Stimulated activated CD4-positive, alpha-beta T cell treated with anti-CD3 and anti-CD28 coated beads, Interleukin-12 subunit alpha, Interleukin-12 subunit beta, amount 100 ng/mL, for 4 hours (primary cell): ENCODE measurements around the gene BRCA2.
"Not testable (repeated sequence)": the region's sequence is repeated elsewhere in the genome, so short reads cannot be mapped to it uniquely, and the experiment has no call there.

ENCODE experiments used
- DNase-seq: peaks from one replicate; pipeline ENCODE4 v3.0.0-alpha.2; 2020

BRCA2 gene

DNA sequence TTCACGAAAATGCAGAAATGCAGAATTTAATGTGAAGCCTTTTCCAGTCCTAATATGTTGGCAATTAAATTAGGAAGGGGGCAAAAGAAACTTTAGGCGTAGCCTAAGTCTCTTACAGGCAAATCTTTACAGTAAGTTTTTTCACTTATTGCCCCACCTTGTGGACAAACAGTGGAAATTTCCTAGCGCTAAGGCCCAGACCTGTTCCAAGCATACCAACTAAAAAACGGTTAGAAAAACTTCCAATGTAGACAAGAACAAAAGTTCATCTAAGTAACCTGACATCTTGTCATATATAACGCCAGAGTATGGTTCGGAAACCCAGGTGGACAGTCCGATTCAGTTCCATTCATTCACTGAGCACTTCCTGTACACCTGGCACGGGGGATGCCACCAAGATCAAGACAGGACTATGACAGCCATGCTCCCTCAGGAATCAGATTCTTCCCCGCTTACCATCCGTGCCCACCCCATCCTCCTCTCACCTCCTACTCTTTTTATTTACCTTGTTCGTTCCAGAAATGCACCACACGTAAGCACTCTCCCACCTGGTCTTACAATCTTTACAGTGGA lies 5.1 kb upstream of the BRCA2 start:
- DNase-seq, result no peak

GRCh38 chr13:32311188-32311897 lies 4.0 kb upstream of the BRCA2 start:
- DNase-seq, result no peak

DNA sequence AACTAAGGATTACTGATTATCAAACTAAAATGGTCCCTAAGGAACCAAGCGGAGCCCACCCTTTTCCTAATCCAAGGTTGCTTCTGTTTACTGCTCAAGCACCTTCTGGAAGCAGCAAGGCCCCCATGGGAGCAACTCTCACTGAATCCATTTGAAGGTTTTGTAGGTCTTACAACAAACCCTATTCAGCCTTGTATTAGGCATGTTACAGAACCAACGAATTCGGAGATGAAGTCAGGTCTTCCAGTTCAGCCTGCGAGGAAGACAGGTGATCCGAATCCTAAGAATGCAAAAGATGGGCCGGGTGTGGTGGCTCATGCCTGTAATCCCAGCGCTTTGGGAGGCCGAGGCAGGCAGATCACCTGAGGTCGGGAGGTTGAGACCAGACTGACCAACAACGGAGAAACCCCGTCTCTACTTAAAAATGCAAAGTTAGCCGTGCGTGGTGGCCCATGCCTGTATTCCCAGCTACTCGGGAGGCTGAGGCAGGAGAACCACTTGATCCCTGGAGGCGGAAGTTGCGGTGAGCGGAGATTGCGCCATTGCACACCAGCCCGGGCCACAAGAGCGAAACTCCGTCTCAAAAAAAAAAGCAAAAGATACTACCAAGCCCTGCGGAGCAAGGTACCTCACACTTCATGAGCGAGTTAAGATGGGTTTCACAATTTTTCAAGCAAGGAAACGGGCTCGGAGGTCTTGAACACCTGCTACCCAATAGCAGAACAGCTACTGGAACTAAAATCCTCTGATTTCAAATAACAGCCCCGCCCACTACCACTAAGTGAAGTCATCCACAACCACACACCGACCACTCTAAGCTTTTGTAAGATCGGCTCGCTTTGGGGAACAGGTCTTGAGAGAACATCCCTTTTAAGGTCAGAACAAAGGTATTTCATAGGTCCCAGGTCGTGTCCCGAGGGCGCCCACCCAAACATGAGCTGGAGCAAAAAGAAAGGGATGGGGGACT lies 754 bp upstream of the BRCA2 start:
- no peak for DNase-seq

GRCh38 chr13:32316028-32316339 lies 676 bp downstream of the BRCA2 start:
- no peak for DNase-seq

DNA sequence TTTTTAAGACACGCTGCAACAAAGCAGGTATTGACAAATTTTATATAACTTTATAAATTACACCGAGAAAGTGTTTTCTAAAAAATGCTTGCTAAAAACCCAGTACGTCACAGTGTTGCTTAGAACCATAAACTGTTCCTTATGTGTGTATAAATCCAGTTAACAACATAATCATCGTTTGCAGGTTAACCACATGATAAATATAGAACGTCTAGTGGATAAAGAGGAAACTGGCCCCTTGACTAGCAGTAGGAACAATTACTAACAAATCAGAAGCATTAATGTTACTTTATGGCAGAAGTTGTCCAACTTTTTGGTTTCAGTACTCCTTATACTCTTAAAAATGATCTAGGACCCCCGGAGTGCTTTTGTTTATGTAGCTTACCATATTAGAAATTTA lies 1.2 kb downstream of the BRCA2 start:
- no peak for DNase-seq

- no peak for DNase-seq
Observed at GRCh38 chr13:32317716-32318465, 2.6 kb downstream of the BRCA2 start.

GRCh38 chr13:32320528-32320927 lies 5.2 kb downstream of the BRCA2 start:
- DNase-seq, result no peak

GRCh38 chr13:32323912-32324311 lies 8.6 kb downstream of the BRCA2 start:
- no peak for DNase-seq

GRCh38 chr13:32330441-32330840 lies 15.1 kb downstream of the BRCA2 start:
- no peak for DNase-seq

- no peak for DNase-seq
Observed at GRCh38 chr13:32334671-32335070, 19.4 kb downstream of the BRCA2 start.

GRCh38 chr13:32340914-32341313 lies 25.6 kb downstream of the BRCA2 start:
- DNase-seq, result no peak

DNA sequence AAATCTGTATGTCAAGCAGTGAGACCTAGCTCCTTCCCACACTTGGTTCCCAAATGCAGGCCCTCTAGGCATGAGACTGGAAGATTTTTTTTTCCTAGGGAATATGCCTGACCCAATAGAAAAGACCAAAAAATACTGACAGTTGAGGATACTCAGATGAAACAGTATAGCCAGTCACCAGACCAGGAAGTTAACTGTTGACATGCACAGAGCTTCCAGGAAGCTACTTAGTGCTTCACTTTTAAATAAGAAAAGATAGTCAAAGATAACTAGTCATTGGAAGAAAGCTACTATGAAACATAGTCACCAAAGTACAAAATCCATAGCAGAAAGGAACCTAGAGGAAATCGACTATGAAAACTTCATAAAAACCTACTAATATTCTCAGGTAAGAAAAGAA lies 32.3 kb downstream of the BRCA2 start:
- DNase-seq, result no peak

DNA sequence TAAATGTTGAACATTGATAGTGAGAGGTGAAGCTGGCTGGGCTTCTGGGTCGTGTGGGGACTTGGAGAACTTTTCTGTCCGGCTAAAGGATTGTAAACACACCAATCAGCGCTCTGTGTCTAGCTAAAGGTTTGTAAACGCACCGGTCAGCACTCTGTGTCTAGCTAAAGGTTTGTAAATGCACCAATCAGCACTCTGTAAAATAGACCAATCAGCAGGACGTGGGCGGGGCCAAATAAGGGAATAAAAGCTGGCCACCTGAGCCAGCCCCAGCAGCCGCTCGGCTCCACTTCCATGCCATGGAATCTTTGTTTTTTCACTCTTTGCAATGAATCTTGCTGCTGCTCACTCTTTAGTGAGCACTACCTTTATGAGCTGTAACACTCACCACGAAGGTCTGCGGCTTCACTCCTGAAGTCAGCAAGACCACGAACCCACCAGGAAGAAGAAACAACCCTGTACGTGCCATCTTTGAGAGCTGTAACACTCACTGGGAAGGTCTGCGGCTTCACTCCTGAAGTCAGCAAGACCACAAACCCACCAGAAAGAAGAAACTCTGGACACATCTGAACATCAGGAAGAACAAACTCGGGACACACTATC lies 35.6 kb downstream of the BRCA2 start:
- not testable (repeated sequence) for DNase-seq

DNA sequence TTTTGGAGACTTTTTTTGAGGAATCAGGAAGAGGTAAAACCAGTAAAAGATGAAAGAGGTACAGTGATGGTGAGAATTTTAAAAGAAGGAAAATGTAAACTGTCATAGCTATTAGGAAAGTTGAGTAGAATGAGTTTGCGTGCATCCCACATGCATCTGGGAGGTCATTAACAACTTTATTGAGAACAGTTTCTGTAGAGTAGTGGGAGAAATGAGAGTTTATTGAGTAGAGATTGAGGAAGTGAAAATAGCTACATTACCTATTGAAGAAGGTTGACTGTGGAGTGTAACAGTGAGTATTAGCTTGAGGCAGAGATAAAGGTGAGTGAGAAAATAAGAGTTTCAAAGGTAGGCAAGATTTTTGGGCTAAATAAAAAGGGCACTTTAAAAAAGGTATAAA lies 38.7 kb downstream of the BRCA2 start:
- no peak for DNase-seq

DNA sequence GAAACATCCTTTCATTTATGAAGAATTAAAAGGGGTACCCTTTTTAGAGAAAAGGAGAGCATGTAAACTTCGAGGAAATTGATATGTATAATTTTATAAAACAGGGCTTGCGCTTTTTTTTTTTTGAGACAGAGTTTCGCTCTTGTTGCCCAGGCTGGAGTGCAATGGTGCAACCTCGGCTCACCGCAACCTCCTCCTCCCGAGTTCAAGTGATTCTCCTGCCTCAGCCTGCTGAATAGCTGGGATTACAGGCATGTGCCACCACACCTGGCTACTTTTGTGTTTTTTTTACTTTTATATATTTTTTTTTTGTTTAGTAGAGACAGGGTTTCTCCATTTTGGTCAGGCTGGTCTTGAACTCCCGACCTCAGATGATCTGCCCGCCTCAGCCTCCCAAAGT lies 40.6 kb downstream of the BRCA2 start:
- not testable (repeated sequence) for DNase-seq

GRCh38 chr13:32362574-32362973 lies 47.3 kb downstream of the BRCA2 start:
- DNase-seq, result no peak

DNA sequence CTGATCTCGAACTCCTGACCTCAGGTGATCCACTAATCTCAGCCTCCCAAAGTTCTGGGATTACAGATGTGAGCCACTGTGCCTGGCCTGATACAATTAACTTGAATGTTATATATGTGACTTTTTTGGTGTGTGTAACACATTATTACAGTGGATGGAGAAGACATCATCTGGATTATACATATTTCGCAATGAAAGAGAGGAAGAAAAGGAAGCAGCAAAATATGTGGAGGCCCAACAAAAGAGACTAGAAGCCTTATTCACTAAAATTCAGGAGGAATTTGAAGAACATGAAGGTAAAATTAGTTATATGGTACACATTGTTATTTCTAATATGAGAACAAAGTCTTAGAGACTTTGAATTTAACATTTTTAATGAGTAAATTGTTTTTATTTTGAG lies 55.5 kb downstream of the BRCA2 start:
- DNase-seq, result no peak

DNA sequence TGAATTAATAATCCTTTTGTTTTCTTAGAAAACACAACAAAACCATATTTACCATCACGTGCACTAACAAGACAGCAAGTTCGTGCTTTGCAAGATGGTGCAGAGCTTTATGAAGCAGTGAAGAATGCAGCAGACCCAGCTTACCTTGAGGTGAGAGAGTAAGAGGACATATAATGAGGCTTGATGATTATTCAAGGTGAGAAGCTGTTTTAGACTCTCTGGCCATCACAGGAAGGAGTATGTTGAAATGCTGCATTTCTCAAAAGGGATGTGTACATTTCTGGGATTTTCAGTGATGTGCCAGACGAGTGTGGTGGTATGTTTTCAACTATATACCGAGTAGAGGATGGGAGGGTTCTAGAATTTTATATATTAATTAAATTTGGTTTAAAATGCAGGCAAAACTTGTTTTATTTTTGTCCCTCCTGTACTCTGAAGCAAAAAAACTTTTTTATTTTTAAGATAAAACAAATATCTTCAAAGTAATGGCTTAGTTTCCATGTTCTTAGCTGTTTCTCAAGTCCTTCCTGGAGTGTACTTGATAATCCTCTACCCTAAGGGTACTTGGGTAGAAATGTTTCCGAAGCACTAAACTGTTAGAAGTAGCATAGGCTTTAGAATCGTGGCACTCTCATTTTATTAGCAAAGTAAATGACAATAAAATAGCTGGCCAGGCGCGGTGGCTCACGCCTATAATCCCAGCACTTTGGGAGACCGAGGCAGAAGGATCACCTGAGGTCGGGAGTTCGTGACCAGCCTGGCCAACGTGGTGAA lies 61.5 kb downstream of the BRCA2 start:
- DNase-seq, result no peak

DNA sequence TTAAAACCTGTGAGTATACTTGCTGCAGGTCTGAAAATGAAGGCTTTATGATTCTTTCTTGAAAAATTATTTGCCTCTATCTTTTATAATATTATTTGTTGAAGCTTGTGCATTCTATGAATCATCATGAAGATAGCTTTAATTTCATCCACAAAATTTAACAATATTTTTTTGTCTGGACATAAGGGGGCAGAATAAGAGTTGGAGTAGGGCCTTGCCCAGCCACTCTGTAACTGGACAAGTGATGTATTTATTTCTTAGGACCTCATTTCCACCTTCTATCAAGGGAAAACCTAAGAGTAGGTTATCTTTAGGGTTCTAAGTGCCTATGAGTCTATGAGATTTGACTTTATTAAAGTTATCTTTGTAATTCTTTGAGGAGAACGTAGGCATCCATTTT lies 62.7 kb downstream of the BRCA2 start:
- DNase-seq, result no peak

DNA sequence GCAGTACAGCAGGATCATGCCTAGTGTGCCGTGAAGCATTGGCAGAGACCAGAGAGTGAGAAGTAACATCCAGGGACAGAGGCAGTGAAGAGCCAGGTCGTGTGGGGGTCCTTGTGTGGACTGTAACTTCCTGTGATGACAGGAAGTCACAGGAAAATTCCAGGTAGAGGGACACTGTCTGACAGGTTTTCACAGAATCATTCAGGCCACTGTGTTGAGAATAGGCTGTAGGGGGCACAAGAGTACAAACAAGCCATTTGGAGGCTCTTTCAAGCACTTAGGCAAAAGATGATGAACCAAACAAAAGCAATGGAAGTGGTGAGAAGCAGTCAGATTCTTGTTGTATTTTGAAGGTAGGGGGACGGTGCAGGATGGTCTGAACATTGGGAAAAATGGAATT lies 66.2 kb downstream of the BRCA2 start:
- no peak for DNase-seq

GRCh38 chr13:32383836-32384618 lies 68.7 kb downstream of the BRCA2 start:
- DNase-seq, result no peak
